HEK293 (cell line): ENCODE data around the gene BRI3BP.

Experiments
- CTCF ChIA-PET: fragments of 350-600 bp; formaldehyde crosslinking; extraction: SDS; loops from one replicate; lab custom pipeline; 2021; ENCODE audit warnings: antibody characterized with exemption; lab: Yijun Ruan, JAX
- POLR2A ChIA-PET: fragments of 300-600 bp; formaldehyde crosslinking; extraction: SDS; loops from one replicate; lab custom pipeline; 2020; ENCODE audit warnings: antibody characterized with exemption, inconsistent platforms; lab: Yijun Ruan, JAX
- H3K27ac ChIP-seq: fragments of 200-500 bp; sonication (Bioruptor generic); 2 replicates; pipeline ENCODE4 v1.5.1; 2014; ENCODE audit warnings: low read depth, low read length, control low read depth, inconsistent platforms; ENCODE audit errors: extremely low read depth
- H3K36me3 ChIP-seq, 2 experiments: fragments of 200-500 bp in 1 of 2; sonication (Bioruptor generic) in 1 of 2; 1 replicate in 1 of 2; 2 replicates in 1 of 2; pipeline ENCODE4 v1.5.1; 2014 to 2017; ENCODE audit warnings: inconsistent platforms in 2 of 2, low read length in 2 of 2; ENCODE audit not compliant: control insufficient read depth in 2 of 2, insufficient read depth in 1 of 2
- H3K4me1 ChIP-seq: fragments of 200-500 bp; sonication (Bioruptor generic); 2 replicates; pipeline ENCODE4 v1.5.1; 2014; ENCODE audit warnings: mild to moderate bottlenecking, low read length, inconsistent platforms; ENCODE audit not compliant: control insufficient read depth, insufficient read depth
- H3K4me3 ChIP-seq: 2 replicates; pipeline ENCODE4 v1.5.1; 2011; ENCODE audit warnings: low read depth, mild to moderate bottlenecking, control low read depth, low read length, moderate library complexity
- H3K9me3 ChIP-seq: fragments of 200-500 bp; sonication (Bioruptor generic); 2 replicates; pipeline ENCODE4 v1.5.1; 2014; ENCODE audit warnings: low read depth, low read length, inconsistent platforms; ENCODE audit not compliant: control insufficient read depth, insufficient read depth
- AEBP2 ChIP-seq: fragments of 450-650 bp; formaldehyde crosslinking; IDR thresholded peaks from 2 replicates; pipeline ENCODE4 v1.5.1; 2016; ENCODE audit warnings: missing biosample characterization, missing genetic modification characterization, borderline replicate concordance
- GFI1B ChIP-seq: fragments of 450-650 bp; formaldehyde crosslinking; IDR thresholded peaks from 2 replicates; pipeline ENCODE4 v1.5.1; 2016; ENCODE audit warnings: missing biosample characterization, missing genetic modification characterization
- GLIS2 ChIP-seq: fragments of 450-650 bp; formaldehyde crosslinking; IDR thresholded peaks from 2 replicates; pipeline ENCODE4 v1.5.1; 2016; ENCODE audit warnings: missing biosample characterization, missing genetic modification characterization
- HIC1 ChIP-seq: fragments of 450-650 bp; formaldehyde crosslinking; IDR thresholded peaks from 2 replicates; pipeline ENCODE4 v1.5.1; 2016; ENCODE audit warnings: missing biosample characterization, missing genetic modification characterization
- KLF1 ChIP-seq: fragments of 450-650 bp; formaldehyde crosslinking; IDR thresholded peaks from 2 replicates; pipeline ENCODE4 v1.5.1; 2016; ENCODE audit warnings: missing biosample characterization, missing genetic modification characterization
- KLF10 ChIP-seq: fragments of 450-650 bp; IDR thresholded peaks from 2 replicates; pipeline ENCODE4 v1.5.1; 2018; ENCODE audit warnings: missing biosample characterization, mild to moderate bottlenecking, missing genetic modification characterization
- KLF7 ChIP-seq: fragments of 450-650 bp; formaldehyde crosslinking; IDR thresholded peaks from 2 replicates; pipeline ENCODE4 v1.5.1; 2016; ENCODE audit warnings: missing biosample characterization, missing genetic modification characterization, borderline replicate concordance
- PRDM2 ChIP-seq: fragments of 450-650 bp; formaldehyde crosslinking; IDR thresholded peaks from 2 replicates; pipeline ENCODE4 v1.5.1; 2016; ENCODE audit warnings: missing biosample characterization, missing genetic modification characterization, borderline replicate concordance
- ZFP37 ChIP-seq: fragments of 450-650 bp; formaldehyde crosslinking; IDR thresholded peaks from 2 replicates; pipeline ENCODE4 v1.5.1; 2016; ENCODE audit warnings: missing biosample characterization, missing genetic modification characterization
- ZNF202 ChIP-seq: fragments of 450-650 bp; formaldehyde crosslinking; IDR thresholded peaks from 2 replicates; pipeline ENCODE4 v1.5.1; 2016; ENCODE audit warnings: missing biosample characterization, missing genetic modification characterization, borderline replicate concordance
- ZNF280D ChIP-seq: fragments of 450-650 bp; formaldehyde crosslinking; IDR thresholded peaks from 2 replicates; pipeline ENCODE4 v1.5.1; 2016; ENCODE audit warnings: missing biosample characterization, missing genetic modification characterization
- ZNF350 ChIP-seq: fragments of 450-650 bp; formaldehyde crosslinking; IDR thresholded peaks from 2 replicates; pipeline ENCODE4 v1.5.0; 2017; ENCODE audit warnings: missing biosample characterization, mild to moderate bottlenecking, missing genetic modification characterization
- ZNF416 ChIP-seq: fragments of 450-650 bp; formaldehyde crosslinking; IDR thresholded peaks from 2 replicates; pipeline ENCODE4 v1.5.1; 2016; ENCODE audit warnings: missing biosample characterization, missing genetic modification characterization
- ZNF521 ChIP-seq: fragments of 450-650 bp; formaldehyde crosslinking; IDR thresholded peaks from 2 replicates; pipeline ENCODE4 v1.5.1; 2017; ENCODE audit warnings: missing biosample characterization, mild to moderate bottlenecking, missing genetic modification characterization
- ZNF571 ChIP-seq: fragments of 450-650 bp; formaldehyde crosslinking; IDR thresholded peaks from 2 replicates; pipeline ENCODE4 v1.5.0; 2017; ENCODE audit warnings: missing biosample characterization, missing genetic modification characterization
- ZNF623 ChIP-seq: fragments of 450-650 bp; formaldehyde crosslinking; IDR thresholded peaks from 2 replicates; pipeline ENCODE4 v1.5.1; 2016; ENCODE audit warnings: missing biosample characterization, missing genetic modification characterization
- ZNF660 ChIP-seq: fragments of 450-650 bp; IDR thresholded peaks from 2 replicates; pipeline ENCODE4 v1.5.1; 2018; ENCODE audit warnings: missing biosample characterization, mild to moderate bottlenecking, missing genetic modification characterization
- ZSCAN18 ChIP-seq: fragments of 450-650 bp; formaldehyde crosslinking; IDR thresholded peaks from 2 replicates; pipeline ENCODE4 v1.5.1; 2016; ENCODE audit warnings: missing biosample characterization, missing genetic modification characterization
- ZSCAN23 ChIP-seq: fragments of 450-650 bp; formaldehyde crosslinking; IDR thresholded peaks from 2 replicates; pipeline ENCODE4 v1.5.1; 2016; ENCODE audit warnings: missing biosample characterization, missing genetic modification characterization

Gene BRI3BP

GRCh38 chr12:124964836-124965462 is 28.5 kb upstream of the BRI3BP start:
- POLR2A ChIA-PET, result no interaction called here
- H3K27ac ChIP-seq, result no peak overlapping the region
- no peak overlapping the region for H3K4me3 ChIP-seq
- TF ChIP-seq ZNF521 (no peak), KLF1 (tag by site-specific recombination) (no peak), GLIS2 (tag by site-specific recombination) (no peak), ZSCAN23 (no peak)
- TF ChIP-seq, all 188 proteins: peak for 0
- CTCF ChIA-PET, result no interaction called here
- H3K4me1 ChIP-seq, result no peaks in the 10 kb centered on the region
- peaks cover 13 to 79% of the 10 kb centered on the region in 2 experiments; a peak in 2 of 3 replicates for H3K36me3 ChIP-seq
- H3K9me3 ChIP-seq, result no peaks in the 10 kb centered on the region

- Histone ChIP-seq H3K4me1 (no peaks in the 10 kb centered on the region), H3K4me3 (no peak overlapping the region), H3K9me3 (no peaks in the 10 kb centered on the region), H3K27ac (no peak overlapping the region), H3K36me3 (peaks cover 9 to 86% of the 10 kb centered on the region in 2 experiments; a peak in 2 of 3 replicates)
- ChIA-PET POLR2A (no interaction called here), CTCF (no interaction called here)
- no peak for TF ChIP-seq ZNF280D (tag by site-specific recombination)
- TF ChIP-seq KLF10 (tag by site-specific recombination), result no peak
- no peak for TF ChIP-seq ZNF416 (tag by site-specific recombination)
- TF ChIP-seq ZNF202 (tag by site-specific recombination), result no peak
- no peak for TF ChIP-seq ZNF350 (tag by site-specific recombination)
- TF ChIP-seq ZNF623 (tag by site-specific recombination), result no peak
- TF ChIP-seq AEBP2 (tag by site-specific recombination), result no peak
- no peak for TF ChIP-seq ZNF660 (tag by site-specific recombination)
- no peak for TF ChIP-seq KLF7 (tag by site-specific recombination)
- no peak for TF ChIP-seq HIC1 (tag by site-specific recombination)
- no peak for TF ChIP-seq ZNF571
- no peak for TF ChIP-seq ZSCAN18 (tag by site-specific recombination)
- no peak for TF ChIP-seq PRDM2 (tag by site-specific recombination)
- TF ChIP-seq ZFP37 (tag by site-specific recombination), result no peak
- TF ChIP-seq GFI1B (tag by site-specific recombination), result no peak
- TF ChIP-seq KLF1 (tag by site-specific recombination), result no peak
Measured at GRCh38 chr12:124967016-124967739, 26.3 kb upstream of the BRI3BP start.
